K562 (cell line): ENCODE results near the gene TRMT2A. TPM values are rescaled to one million over a fixed set of nuclear protein-coding genes. Genes with fewer than 3 reads are reported as not detected.

Experiments used
- CEBPB ChIP-seq: fragments of 450-650 bp; IDR thresholded peaks from 2 replicates; pipeline ENCODE4 v1.6.1; 2016; ENCODE audit warnings: missing genetic modification characterization, missing compliant biosample characterization
- CTCF ChIP-seq, 3 experiments: IDR thresholded peaks in 2 of 3; conservative IDR thresholded peaks in 1 of 3; 2 replicates each; pipeline ENCODE4 v1.5.1; 2011 to 2012; ENCODE audit warnings: low read length in 3 of 3, mild to moderate bottlenecking in 3 of 3, control low read depth in 2 of 3, improper control_type of control experiment in 1 of 3, inconsistent platforms in 1 of 3, low read depth in 1 of 3, mixed read lengths in 1 of 3, moderate library complexity in 1 of 3; ENCODE audit not compliant: insufficient read depth in 2 of 3
- HNRNPLL ChIP-seq: fragments of 200-400 bp; formaldehyde crosslinking; IDR thresholded peaks from 2 replicates; pipeline ENCODE4 v1.6.1; 2017; ENCODE audit warnings: low read length, low read depth, mild to moderate bottlenecking; ENCODE audit not compliant: poor library complexity, severe bottlenecking
- NR2C1 ChIP-seq, 2 experiments: fragments of 450-650 bp; IDR thresholded peaks; 2 replicates each; pipeline ENCODE4 v1.6.1; 2017; ENCODE audit warnings: mild to moderate bottlenecking in 2 of 2, antibody characterized with exemption in 1 of 2, inconsistent platforms in 1 of 2, missing compliant biosample characterization in 1 of 2, missing genetic modification characterization in 1 of 2
- RHOXF2B ChIP-seq: fragments of 250-450 bp; sonication (Bioruptor Pico); conservative IDR thresholded peaks from 2 replicates; pipeline ENCODE4 v1.5.1; 2021
- SAFB2 ChIP-seq: fragments of 200-400 bp; formaldehyde crosslinking; IDR thresholded peaks from 2 replicates; pipeline ENCODE4 v1.6.1; 2018; ENCODE audit warnings: borderline replicate concordance, low read length, low read depth, moderate library complexity; ENCODE audit not compliant: severe bottlenecking
- SIN3A ChIP-seq, 2 experiments: fragments of 150-350 bp in 1 of 2; IDR thresholded peaks; 2 replicates each; pipeline ENCODE4 v1.6.1; 2011 to 2016; ENCODE audit warnings: borderline replicate concordance in 2 of 2, low read depth in 2 of 2, low read length in 2 of 2, mild to moderate bottlenecking in 2 of 2, moderate library complexity in 2 of 2; ENCODE audit not compliant: control insufficient read depth in 1 of 2
- SOX6 ChIP-seq: fragments of 450-650 bp; IDR thresholded peaks from 2 replicates; pipeline ENCODE4 v1.6.1; 2014; ENCODE audit warnings: mild to moderate bottlenecking
- TRIM24 ChIP-seq, 2 experiments: fragments of 450-650 bp; IDR thresholded peaks; 2 replicates each; pipeline ENCODE4 v1.6.1; 2016
- ZBTB40 ChIP-seq, 2 experiments: fragments of 450-650 bp in 1 of 2; sonication (generic) in 1 of 2; formaldehyde crosslinking in 1 of 2; IDR thresholded peaks; 2 replicates each; pipeline versions ENCODE4 v1.7.1 to v1.9.0; 2016 to 2022; ENCODE audit warnings: inconsistent platforms in 1 of 2, mild to moderate bottlenecking in 1 of 2, missing genetic modification reagents in 1 of 2
- ZFPM2 ChIP-seq: fragments of 250-450 bp; sonication (Bioruptor Pico); IDR thresholded peaks from 2 replicates; pipeline ENCODE4 v1.5.1; 2022; ENCODE audit warnings: mild to moderate bottlenecking
- polyA plus RNA-seq, 8 experiments: library from polyadenylated mRNA; depleted of rRNA in 4 of 8; stranded (reverse) in 5 of 8; unstranded in 3 of 8; fragments of >200 nt; fragmentation: Nextera tagmentation in 2 of 8; fragmentation: Illumina TruSeq in 1 of 8; extraction: Ambion mirVana in 2 of 8; extraction: Trizol in 1 of 8; gene quantifications; 2 replicates each; pipeline versions ENCODE4 v1.2.1 to v1.2.3, GENCODE V29; 2011 to 2014; ENCODE audit warnings: inconsistent platforms in 1 of 8, missing spikeins in 1 of 8
- total RNA-seq, 7 experiments: library from RNA; depleted of rRNA in 6 of 7; stranded (reverse); fragments of >200 nt in 6 of 7; fragmentation: Illumina TruSeq in 2 of 7; extraction: Trizol in 2 of 7; gene quantifications; 2 replicates each; pipeline versions ENCODE4 v1.2.1 to v1.2.3, GENCODE V29; 2011 to 2021; ENCODE audit warnings: low replicate concordance in 1 of 7
- TF ChIP-seq, protein P1 (sequence below): fragments of 450-650 bp; IDR thresholded peaks from 2 replicates; pipeline ENCODE4 v1.7.0; 2016; ENCODE audit warnings: borderline replicate concordance

TRMT2A gene
- total and polyA plus RNA-seq, 9 of the 15 experiments (the other 6 are each of a cell fraction or from before 2014, with no cell fraction given), result 1.6 to 265 (median 140) TPM

DNA sequence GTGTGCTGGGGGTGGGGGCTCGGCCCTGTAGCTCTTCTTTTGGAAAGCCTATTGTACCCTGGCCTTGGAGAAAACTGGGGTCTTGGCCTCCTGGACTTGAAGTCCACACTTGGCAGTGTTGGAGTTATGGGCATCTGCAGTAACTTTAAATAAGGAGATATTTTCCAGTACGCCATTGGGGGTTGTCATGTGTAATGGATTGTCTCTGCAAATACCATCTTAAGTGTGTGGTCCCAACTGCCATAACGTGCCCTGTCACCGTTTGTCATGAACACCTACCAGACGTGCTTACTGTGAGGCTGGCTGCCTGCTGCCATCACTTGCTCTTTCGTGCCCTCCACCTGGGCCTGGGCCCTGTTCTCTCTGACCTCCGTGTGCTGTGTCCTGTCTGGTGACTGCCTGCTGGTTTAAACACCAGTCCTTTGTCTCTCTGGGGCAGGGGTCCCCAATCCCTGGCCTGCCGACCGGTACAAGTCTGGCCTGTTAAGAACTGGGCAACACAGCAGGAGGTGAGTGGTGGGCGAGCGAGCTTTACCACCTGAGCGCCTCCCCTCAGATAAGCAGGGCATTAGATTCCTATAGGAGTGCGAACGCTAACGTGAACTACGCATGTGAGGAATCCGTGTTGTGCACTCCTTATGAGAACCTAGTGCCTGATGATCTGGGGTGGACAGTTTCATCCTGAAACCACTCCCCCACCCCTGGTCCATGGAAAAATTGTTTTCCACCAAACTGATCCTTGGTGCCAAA is 11.0 kb upstream of the TRMT2A start (continued):
- TF ChIP-seq RHOXF2B (CRISPR knock-in tag), result 0 out of 2 replicates have a peak, but pooled peaks have one; percentile 79
- TF ChIP-seq SAFB2, result no peak
- peak in 1 of 2 experiments; percentile 49; a peak in 1 of 4 replicates for TF ChIP-seq SIN3A (IDR thresholded peaks at IDR 0.05; ENCODE audit: borderline replicate concordance in 2 of 2, control insufficient read depth in 1 of 2, low read depth in 2 of 2, low read length in 2 of 2)
- TF ChIP-seq HNRNPLL, result no peak
- no peak for TF ChIP-seq SOX6
- TF ChIP-seq, protein P1, sequence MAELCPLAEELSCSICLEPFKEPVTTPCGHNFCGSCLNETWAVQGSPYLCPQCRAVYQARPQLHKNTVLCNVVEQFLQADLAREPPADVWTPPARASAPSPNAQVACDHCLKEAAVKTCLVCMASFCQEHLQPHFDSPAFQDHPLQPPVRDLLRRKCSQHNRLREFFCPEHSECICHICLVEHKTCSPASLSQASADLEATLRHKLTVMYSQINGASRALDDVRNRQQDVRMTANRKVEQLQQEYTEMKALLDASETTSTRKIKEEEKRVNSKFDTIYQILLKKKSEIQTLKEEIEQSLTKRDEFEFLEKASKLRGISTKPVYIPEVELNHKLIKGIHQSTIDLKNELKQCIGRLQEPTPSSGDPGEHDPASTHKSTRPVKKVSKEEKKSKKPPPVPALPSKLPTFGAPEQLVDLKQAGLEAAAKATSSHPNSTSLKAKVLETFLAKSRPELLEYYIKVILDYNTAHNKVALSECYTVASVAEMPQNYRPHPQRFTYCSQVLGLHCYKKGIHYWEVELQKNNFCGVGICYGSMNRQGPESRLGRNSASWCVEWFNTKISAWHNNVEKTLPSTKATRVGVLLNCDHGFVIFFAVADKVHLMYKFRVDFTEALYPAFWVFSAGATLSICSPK, result no peak
- TF ChIP-seq TRIM24 (IDR thresholded peaks at IDR 0.05), result no peak
- no peak for TF ChIP-seq CEBPB (tag)
- no peak; a peak in 1 of 6 replicates for TF ChIP-seq CTCF (IDR thresholded peaks at IDR 0.05 in 2 of 3, conservative IDR thresholded peaks at IDR 0.05 in 1 of 3; ENCODE audit: insufficient read depth in 2 of 3, low read depth in 1 of 3, low read length in 3 of 3)
- no peak for TF ChIP-seq ZBTB40 (IDR thresholded peaks at IDR 0.05)
- no peak; the same call in 1 of the 2 replicates for TF ChIP-seq ZBTB40 (CRISPR knock-in tag; IDR thresholded peaks at IDR 0.05)
- 0 out of 2 replicates have a peak, but pooled peaks have one; percentile 85 for TF ChIP-seq ZFPM2 (CRISPR knock-in tag)
- no peak for TF ChIP-seq NR2C1 (IDR thresholded peaks at IDR 0.05)
- TF ChIP-seq NR2C1 (tag; IDR thresholded peaks at IDR 0.05), result no peak
